HL-60 (cell line): ENCODE data around the gene CDKN2B-AS1.

Experiments
- CTCF ChIP-seq: IDR thresholded peaks from one replicate; pipeline ENCODE4 v1.5.1; 2011; ENCODE audit warnings: low read length, control low read depth, inconsistent platforms; ENCODE audit not compliant: insufficient read depth
- GABPA ChIP-seq: IDR thresholded peaks from 2 replicates; pipeline ENCODE4 v1.6.1; 2012; ENCODE audit warnings: low read depth
- POLR2AphosphoS5 ChIP-seq: IDR thresholded peaks from 2 replicates; pipeline ENCODE4 v1.6.1; 2012; ENCODE audit warnings: low read depth
- REST ChIP-seq: IDR thresholded peaks from 2 replicates; pipeline ENCODE4 v1.6.1; 2012; ENCODE audit warnings: low read depth; ENCODE audit not compliant: insufficient replicate concordance

- TF ChIP-seq CTCF = no peak
- TF ChIP-seq REST = no peak
- no peak for TF ChIP-seq POLR2AphosphoS5
- no peak for TF ChIP-seq GABPA
Measured at GRCh38 chr9:22102146-22103053, 107.8 kb downstream of the CDKN2B-AS1 start.
